Measurements from ENCODE around the gene REX1BD.

REX1BD gene

GRCh38 chr19:18566953-18567352, 21.6 kb upstream of the REX1BD start:
- TF ChIP-seq, protein P1, sequence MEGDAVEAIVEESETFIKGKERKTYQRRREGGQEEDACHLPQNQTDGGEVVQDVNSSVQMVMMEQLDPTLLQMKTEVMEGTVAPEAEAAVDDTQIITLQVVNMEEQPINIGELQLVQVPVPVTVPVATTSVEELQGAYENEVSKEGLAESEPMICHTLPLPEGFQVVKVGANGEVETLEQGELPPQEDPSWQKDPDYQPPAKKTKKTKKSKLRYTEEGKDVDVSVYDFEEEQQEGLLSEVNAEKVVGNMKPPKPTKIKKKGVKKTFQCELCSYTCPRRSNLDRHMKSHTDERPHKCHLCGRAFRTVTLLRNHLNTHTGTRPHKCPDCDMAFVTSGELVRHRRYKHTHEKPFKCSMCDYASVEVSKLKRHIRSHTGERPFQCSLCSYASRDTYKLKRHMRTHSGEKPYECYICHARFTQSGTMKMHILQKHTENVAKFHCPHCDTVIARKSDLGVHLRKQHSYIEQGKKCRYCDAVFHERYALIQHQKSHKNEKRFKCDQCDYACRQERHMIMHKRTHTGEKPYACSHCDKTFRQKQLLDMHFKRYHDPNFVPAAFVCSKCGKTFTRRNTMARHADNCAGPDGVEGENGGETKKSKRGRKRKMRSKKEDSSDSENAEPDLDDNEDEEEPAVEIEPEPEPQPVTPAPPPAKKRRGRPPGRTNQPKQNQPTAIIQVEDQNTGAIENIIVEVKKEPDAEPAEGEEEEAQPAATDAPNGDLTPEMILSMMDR (IDR thresholded peaks at IDR 0.05; ENCODE audit: low read depth, low read length, poor library complexity, severe bottlenecking), result no peak
- no peak for TF ChIP-seq EZH2phosphoT487 (IDR thresholded peaks at IDR 0.05; ENCODE audit: borderline replicate concordance, low read length)
- Histone ChIP-seq H3K4me3 (ENCODE audit: low read length) (no peak overlapping the region), H3K4me1 (ENCODE audit: control insufficient read depth, low read length) (peaks cover 8% of the 10 kb centered on the region), H3F3A (ENCODE audit: control insufficient read depth, insufficient read depth) (peaks cover 5% of the 10 kb centered on the region), H4K20me1 (ENCODE audit: control insufficient read depth, insufficient read depth, low read depth, low read length) (no peaks in the 10 kb centered on the region), H3K79me2 (ENCODE audit: control insufficient read depth, low read length) (peaks cover 4% of the 10 kb centered on the region), H3K36me3 (ENCODE audit: control insufficient read depth, low read length) (peaks cover 60% of the 10 kb centered on the region), H3K9me3 (ENCODE audit: control insufficient read depth, insufficient read depth, low read length) (no peaks in the 10 kb centered on the region), H3K4me2 (ENCODE audit: low read length) (no peak overlapping the region), H3K27ac (ENCODE audit: low read depth, low read length) (no peak overlapping the region), H3K27me3 (ENCODE audit: control insufficient read depth, low read length) (no peaks in the 10 kb centered on the region), H3K9me2 (replicated peaks; ENCODE audit: control insufficient read depth, low read length) (no peaks in the 10 kb centered on the region)

DNA sequence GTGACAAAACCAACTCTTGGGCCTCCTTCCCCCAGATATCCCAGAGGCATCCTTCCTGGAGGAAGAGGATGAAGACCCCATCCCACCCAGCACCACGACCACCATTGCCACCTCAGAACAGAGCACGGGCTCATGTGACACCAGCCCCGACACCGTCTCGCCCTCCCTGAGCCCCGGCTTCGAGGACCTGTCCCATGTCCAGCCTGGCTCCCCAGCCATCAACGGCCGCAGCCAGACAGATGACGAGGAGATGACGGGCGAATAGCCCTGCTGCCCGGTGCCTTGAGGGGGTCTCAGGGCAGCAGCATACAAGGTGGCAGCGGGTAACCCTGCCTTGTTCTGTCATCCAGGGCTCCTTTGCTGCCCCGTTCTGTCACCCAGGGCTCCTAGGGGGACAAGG, 20.2 kb upstream of the REX1BD start:
- H4K20me1 ChIP-seq (ENCODE audit: control insufficient read depth, insufficient read depth, low read depth, low read length), result peaks cover 10% of the 10 kb centered on the region
- H3K9me2 ChIP-seq (replicated peaks; ENCODE audit: control insufficient read depth, low read length), result no peaks in the 10 kb centered on the region
- H3K4me3 ChIP-seq (ENCODE audit: low read length), result no peak overlapping the region
- no peak overlapping the region for H3K4me2 ChIP-seq (ENCODE audit: low read length)
- no peaks in the 10 kb centered on the region for H3K27me3 ChIP-seq (ENCODE audit: control insufficient read depth, low read length)
- peaks cover 64% of the 10 kb centered on the region for H3K36me3 ChIP-seq (ENCODE audit: control insufficient read depth, low read length)
- H3K79me2 ChIP-seq (ENCODE audit: control insufficient read depth, low read length), result peaks cover 18% of the 10 kb centered on the region
- peaks cover 17% of the 10 kb centered on the region for H3K4me1 ChIP-seq (ENCODE audit: control insufficient read depth, low read length)
- H3K27ac ChIP-seq (ENCODE audit: low read depth, low read length), result no peak overlapping the region
- TF ChIP-seq EZH2phosphoT487 (IDR thresholded peaks at IDR 0.05; ENCODE audit: borderline replicate concordance, low read length), result no peak
- TF ChIP-seq, protein P1 (IDR thresholded peaks at IDR 0.05; ENCODE audit: low read depth, low read length, poor library complexity, severe bottlenecking), result no peak
- H3K9me3 ChIP-seq (ENCODE audit: control insufficient read depth, insufficient read depth, low read length), result no peaks in the 10 kb centered on the region
- peaks cover 5% of the 10 kb centered on the region for H3F3A ChIP-seq (ENCODE audit: control insufficient read depth, insufficient read depth)

GRCh38 chr19:18571564-18572344, 16.8 kb upstream of the REX1BD start, which contains the start of gene UBA52:
TSS of gene UBA52 (plus strand) at chr19:18571857. CDS start at chr19:18573301, 1,444 bp downstream.
- H3K36me3 ChIP-seq (ENCODE audit: control insufficient read depth, low read length), result peaks cover 75% of the 10 kb centered on the region
- peak within 1 kb of the TSS; percentile 92 for H3K4me3 ChIP-seq (ENCODE audit: low read length)

More at GRCh38 chr19:18571564-18572344, 16.8 kb upstream of the REX1BD start, which contains the start of gene UBA52:
- TF ChIP-seq EZH2phosphoT487 (IDR thresholded peaks at IDR 0.05; ENCODE audit: borderline replicate concordance, low read length), result no peak
- TF ChIP-seq, protein P1 (IDR thresholded peaks at IDR 0.05; ENCODE audit: low read depth, low read length, poor library complexity, severe bottlenecking), result no peak
- peak within 1 kb of the TSS; percentile 70 for H3K4me2 ChIP-seq (ENCODE audit: low read length)
- peaks cover 19% of the 10 kb centered on the region for H4K20me1 ChIP-seq (ENCODE audit: control insufficient read depth, insufficient read depth, low read depth, low read length)
- no peaks in the 10 kb centered on the region for H3K9me2 ChIP-seq (replicated peaks; ENCODE audit: control insufficient read depth, low read length)
- H3K27ac ChIP-seq (ENCODE audit: low read depth, low read length), result peak within 1 kb of the TSS; percentile 67
- H3K79me2 ChIP-seq (ENCODE audit: control insufficient read depth, low read length), result peaks cover 37% of the 10 kb centered on the region
- H3K4me1 ChIP-seq (ENCODE audit: control insufficient read depth, low read length), result peaks cover 20% of the 10 kb centered on the region
- peaks cover 25% of the 10 kb centered on the region for H3F3A ChIP-seq (ENCODE audit: control insufficient read depth, insufficient read depth)
- H3K27me3 ChIP-seq (ENCODE audit: control insufficient read depth, low read length), result no peaks in the 10 kb centered on the region
- H3K9me3 ChIP-seq (ENCODE audit: control insufficient read depth, insufficient read depth, low read length), result no peaks in the 10 kb centered on the region
